ENCODE data around the gene GNAS-AS1.

The GNAS-AS1 gene

DNA sequence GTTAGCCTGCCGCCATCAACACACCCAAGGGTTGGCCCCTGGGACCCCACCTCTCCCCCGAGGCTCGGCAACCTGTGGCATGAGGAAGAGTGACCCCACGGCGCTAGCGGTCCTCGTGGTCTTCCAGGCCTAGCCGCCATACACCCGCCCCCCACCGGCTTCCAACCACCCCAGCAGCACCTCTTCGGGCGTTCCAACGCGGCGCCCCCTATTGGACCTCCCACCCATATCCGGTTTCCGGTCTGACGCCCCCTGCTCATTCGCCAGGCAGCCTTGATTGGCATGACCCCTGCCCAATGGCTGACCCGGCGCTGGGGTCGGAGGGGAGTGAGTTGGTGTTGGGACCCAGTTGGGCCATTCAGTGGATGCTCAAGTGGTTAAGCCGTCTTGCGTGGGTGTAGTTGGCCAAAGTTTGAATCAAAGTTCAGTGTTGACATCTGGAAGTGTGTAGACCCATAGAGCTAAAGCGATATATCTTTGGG lies at the start of gene GNAS-AS1:
Gene GNAS-AS1, minus strand, starts transcription at position 210 of the 482 bp plus-strand sequence.
- no peak for DNase-seq

DNA sequence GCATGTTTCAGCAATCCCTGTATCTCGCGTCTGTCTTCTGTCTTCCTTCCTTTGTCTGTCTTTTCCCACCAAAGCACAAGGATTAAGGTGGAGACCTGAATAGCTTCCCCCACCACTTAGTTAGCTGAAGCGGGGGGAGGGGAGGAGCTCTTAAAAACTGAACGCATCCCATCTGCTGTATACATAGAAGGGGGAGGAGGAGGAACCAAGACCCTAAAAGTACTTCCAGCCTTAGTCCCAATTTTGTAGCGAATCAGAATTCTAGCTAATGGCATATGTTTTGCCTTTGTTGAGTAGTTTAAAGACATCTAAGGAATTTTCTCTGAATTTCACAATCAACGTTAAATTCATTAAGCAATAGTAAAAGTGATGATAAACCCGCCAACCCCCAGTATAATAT lies 49.7 kb upstream of the GNAS-AS1 start:
- peak; percentile 81 for DNase-seq

DNA sequence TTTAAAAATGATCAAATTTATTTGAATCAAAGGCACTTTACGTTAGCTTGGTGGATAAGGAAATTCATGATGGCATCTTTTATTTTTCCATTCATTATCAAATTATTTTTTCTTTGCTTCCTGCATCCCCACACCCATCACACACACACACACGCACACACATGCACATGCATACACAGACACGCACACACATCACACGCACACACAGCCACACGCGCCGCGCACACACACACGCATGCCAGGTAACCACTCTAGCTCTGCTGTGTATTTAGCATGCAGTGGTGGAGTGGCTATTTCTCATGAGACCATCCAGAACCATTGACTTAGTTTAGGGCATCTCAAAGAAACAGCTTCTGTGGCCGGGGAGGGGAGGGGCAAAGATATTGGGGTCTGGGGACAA lies 48.8 kb upstream of the GNAS-AS1 start:
- DNase-seq, result no peak

DNA sequence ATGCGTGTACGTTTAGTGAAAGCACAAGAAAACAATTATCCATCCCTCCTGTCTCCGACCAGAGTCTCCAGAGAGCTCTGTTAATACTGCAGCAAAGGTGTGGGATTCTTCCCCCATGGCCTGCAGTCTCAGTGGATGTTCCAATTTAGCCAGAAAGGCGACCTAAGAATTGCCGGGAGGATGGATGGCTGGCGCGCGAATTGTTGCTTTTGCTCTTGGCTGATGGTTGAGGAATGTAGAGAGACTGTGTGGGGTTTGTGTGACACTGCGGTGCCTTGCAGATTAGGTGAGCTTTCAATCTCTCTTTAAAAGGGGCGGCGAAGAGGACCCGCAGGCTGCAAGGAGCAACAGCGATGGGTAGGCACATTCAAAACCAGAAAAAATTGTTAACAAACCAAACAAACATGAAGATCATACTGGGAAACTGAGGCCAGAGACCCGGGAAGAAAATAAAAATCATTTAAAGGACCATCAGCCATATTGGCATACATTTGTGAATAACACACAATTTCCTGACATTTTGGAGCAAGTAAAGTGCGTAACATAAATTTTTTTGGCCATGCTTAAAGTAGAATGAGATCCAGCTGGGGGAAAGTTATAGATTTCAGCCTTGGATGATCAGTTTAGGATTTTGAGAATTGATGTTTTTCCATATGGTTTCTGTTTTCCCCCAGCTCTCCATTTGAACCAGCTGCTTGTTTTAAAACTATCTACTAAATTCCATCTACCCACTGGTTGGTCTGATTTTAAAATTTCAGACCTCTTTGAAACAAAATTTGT lies 48.1 kb upstream of the GNAS-AS1 start:
- no peak for DNase-seq

DNA sequence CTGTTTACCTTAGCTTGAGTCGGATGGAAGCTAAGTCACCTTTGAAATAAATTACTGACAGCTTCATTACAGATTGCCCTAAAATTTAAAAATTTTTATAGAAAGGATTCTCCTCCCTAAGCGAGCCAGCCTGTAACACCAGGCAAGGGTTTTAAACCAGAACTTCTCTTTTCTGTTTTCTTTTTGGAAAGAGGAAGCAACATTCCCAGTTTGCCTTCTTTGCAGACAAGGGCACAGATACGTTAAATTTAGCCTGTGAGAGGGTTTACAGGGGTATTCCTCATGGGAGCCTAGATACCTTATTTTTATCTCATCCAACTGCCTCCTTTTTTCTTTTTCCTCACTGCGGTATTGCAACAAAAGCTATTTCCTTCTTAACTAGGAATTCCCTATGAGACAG lies 46.8 kb upstream of the GNAS-AS1 start:
- no peak for DNase-seq

DNA sequence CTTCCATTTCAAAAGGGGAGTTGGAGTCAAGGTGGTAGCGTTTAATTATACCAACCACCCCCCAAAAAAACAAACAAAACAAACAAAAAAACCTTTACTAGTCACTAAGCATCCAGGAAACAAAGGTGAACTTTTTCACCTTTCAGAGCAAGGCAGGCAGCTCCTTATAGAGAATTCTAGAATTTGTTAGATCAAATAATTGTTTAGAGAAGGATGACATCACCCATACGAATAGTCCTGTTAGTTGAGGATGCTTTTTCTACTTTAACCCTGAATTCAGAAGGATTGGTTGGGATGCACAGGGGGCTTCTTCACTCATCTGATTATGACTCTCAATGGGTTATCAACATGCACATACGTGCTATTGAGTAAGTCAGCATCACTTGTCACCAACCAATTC lies 46.1 kb upstream of the GNAS-AS1 start:
- no peak for DNase-seq

DNA sequence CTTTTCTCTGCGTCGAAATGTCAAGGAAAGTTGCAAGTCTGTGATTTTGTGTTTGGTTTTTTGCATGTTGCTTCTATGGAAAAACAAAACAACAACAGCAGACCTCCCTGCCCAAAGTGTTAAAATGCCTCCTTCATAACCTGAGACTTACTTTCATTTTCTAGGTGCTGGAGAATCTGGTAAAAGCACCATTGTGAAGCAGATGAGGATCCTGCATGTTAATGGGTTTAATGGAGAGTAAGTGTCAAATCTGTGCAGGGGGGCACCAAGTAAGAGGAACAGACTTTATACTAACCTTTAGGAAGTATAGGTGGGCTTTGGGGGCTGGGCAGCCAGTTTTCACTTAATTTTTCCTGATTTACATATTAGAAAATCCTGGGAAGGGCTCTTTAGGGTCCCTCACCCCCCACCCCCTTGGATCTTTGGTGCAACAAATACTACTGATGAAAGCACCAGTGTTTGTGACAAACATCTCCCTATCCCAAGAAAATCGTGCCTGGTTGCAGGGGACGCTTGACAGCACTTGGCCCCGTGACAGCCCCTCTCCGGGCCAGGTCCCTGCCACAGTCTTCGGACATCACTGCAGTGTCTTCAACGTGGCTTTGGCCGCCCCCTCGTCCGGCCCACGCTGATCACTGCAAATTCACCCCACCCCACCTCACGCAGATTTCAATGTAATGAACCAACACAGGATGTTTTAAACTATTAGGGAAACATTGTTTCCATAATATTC lies 44.9 kb upstream of the GNAS-AS1 start:
- no peak for DNase-seq

DNA sequence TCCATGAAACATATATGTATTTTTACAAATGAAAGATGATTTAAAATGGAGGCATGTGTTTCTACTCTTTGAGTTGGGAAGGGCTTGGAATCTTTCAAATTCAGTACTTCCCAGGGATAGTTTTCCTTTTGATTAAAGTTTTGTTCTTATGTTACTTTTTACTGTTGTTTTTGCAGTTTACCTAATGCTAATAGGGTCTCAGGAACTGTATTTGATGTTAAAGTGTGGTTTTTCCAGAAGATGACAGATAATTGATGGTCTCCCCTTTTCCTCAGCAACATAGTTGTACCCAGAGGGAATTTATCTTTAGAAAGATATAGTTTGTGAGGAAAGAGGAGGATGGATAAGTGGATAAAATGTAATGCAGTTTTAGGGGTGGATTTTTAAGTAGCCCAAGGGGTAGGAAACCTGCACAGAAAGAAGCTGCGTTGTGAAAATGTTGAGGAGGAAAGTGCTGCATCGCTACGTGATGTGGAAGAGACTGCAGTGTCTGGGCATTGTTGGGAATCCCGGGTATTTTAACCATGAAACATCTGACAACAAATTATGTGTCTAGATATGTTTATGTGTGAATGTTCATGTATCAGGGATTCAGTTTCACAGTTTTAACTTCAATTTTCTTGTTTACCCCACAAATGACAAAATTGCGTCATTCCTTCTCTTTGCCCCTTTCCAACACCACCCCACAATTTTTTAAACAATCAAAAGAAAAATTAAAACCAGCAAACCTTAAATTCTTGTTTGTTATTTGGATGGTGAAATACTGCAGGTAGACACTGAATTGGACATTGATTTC lies 44.1 kb upstream of the GNAS-AS1 start:
- DNase-seq, result no peak

DNA sequence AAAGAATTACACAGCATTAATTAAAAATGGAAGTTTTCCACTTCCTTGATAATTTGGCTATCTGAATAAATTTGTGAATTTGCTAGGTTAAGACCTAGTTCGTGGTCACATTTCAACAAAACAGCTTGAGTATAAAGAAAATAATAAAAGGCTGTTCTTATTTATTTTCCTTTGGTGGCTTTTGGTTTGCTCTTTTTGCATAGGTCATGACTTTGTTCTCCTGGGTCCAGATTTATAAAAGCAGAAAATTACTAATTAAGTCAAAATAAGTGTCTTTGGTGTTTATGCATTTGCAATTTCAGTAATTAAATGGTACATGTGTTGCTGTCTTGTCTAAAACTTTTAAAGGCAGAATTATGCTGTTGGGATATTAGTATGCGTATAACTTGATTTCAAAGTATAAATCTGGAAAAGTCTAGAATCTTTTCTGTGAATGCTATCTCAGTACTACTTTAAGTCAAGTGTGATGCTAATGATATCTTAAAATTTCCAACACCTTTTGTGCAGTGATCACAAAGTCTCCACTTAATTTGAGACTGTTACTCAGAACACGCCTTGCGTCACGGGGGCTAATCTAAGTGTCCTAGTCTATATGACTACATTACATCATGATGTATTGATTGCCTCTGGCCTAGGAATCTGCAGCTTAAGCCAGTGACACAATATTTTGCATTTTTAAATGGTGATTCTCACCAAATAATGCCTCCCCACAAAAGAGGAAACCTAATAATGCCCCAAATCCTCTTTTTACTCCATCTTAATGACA lies 42.8 kb upstream of the GNAS-AS1 start:
- no peak for DNase-seq

DNA sequence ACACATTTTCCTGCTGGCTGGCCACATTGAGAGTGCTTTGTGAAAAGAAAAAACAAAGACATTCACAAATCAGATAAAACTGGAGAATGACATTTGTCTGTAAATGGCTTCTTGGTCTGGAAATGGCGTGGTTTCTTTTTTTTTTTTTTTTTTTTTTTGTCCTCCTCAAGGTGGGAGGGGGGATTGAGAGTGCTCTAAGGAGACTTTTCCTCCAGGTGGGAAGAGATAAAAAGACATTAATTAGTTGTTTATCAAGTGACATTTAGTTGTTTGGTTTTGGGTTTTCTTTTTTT lies 42.2 kb upstream of the GNAS-AS1 start:
- no peak for DNase-seq

DNA sequence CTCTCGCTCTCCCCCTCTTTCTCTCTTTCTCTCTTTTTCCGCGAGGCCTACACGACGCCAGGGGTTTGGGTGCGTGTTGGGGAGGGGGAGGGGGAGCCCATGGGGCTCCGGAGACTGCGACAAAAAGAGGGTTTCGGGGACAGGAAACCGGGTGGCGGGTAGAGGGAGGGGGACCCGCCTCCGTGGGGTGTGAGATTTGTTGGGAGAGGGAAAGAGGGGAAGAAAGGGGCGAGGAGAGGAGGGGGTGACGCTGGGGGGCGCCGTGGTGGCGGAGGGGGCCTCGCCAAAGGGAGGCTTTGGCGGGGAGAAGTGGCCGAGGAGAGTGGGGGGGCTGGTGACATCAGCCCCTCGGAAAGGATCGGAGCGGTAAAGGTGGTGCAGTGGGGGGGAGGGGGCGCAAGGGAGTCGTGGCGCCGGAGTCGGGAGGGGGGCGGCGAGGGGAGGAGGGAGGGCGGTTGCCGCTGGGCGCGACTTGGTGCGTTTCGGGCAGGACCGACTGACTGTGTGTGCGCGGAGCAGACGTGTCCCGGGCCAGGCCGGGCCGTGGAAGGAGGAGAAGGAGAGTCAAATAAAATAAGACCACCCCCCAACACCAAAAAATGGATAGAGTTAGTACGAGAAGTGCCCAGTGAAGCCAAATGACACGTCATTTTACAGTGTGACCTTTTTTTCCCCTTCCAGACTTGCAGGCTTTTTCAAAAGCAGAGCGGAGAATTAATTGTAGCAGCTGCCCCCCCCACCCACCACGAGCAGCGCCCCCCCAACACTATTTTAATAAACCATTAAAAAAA lies 41.6 kb upstream of the GNAS-AS1 start:
- peak; percentile 46 for DNase-seq

DNA sequence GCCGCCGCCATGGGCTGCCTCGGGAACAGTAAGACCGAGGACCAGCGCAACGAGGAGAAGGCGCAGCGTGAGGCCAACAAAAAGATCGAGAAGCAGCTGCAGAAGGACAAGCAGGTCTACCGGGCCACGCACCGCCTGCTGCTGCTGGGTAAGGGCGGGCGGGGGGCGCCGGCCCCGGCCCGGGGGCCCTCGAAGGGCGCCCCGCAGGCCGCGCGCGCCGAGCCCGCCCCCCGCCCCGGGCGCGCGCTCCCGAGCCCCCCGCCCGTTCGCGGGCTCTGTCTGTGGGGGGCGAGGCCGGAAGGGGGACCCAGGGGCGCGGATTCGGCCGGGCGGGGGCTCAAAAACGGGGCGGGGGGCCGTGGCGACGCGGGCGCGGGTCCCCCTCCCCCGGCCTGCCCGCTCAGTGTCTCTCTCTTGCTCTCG lies 41.0 kb upstream of the GNAS-AS1 start:
- no peak for DNase-seq

DNA sequence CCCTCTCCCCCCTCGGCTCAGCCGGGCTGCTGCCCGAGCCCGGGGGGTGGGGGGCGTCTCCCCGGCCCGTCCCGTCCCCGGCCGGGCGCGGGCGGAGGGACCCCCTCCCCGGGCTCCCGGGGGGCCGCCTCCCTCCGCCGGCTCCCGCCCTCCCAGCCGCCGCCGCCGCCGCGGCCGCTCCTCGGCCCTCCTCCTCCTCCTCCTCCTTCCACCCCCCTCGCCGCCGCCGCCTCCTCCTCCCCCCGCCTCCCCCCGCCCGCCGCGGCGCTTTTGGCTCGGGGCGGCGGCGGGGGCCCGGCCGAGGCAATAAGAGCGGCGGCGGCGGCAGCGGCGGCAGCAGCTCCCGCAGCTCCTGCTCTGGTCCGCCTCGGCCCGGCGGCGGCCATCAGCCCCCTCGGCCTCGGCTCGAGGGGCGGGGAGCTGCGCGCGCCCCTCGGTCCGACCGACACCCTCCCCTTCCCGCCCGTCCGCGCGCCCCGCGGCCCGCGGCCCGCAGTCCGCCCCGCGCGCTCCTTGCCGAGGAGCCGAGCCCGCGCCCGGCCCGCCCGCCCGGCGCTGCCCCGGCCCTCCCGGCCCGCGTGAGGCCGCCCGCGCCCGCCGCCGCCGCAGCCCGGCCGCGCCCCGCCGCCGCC lies 40.5 kb upstream of the GNAS-AS1 start:
- no peak for DNase-seq

DNA sequence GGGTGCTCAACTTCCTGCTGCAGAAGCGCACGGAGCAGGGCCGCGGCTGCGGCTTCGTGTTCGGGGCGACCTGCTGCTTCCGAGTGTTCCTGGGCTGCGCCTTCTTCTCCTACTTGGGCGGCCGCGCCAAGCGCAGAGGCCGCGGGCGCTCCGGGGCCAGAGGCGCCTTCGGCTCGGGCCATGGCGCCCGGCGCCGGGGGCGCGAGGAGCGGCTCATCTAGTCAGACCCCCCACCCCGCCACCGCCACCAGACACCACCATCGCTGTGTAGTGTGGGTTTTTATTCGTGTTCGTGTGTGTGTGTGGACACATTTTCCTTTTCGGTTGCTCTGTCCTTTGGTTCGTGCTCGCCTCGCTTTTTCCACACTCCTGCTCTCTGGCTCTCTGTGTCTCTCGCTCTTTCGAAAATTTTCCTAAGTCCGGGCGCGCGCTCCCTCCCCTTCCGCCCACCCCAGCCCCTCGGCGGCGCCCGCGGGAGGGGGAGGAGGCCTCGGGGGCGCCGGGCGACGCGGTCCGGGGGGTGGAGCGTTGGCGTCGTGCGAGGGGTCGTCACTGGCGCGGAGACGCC lies 39.9 kb upstream of the GNAS-AS1 start:
- DNase-seq, result no peak

DNA sequence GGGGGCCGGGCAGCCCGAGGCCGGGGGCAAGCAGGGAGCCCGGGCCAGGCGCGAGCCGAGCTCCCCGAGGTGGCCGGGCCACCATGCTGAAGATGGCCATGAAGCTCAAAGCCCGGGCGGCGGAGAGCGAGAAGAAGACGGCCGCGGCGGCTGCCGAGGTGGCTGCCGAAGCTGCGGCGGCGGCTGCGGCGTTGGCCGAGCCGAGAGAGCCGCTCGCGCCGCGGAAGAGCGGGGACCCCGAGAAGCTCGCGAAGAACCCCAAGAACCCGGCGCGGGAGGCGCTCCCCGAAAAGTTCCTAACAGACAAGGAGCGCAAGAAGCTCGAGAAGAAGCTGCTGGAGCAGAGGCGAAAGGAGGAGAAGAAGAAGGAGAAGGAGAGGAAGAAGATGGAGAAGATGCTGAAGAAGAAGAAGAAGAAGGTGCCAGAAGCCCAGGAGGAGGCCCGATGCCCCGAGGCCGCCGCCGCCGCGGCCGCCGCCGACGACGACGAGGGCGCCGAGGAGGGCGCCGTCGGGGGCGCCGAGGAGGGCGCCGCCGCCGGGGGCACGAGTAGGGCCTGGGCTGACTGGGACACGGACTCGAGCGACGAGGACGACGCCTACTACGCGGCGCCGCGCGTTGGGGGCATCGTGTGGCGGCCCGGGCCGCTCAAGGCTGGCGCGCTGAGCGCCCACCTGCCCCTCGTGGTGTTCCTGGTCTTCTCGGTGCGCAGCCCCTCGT lies 39.3 kb upstream of the GNAS-AS1 start:
- DNase-seq, result no peak

DNA sequence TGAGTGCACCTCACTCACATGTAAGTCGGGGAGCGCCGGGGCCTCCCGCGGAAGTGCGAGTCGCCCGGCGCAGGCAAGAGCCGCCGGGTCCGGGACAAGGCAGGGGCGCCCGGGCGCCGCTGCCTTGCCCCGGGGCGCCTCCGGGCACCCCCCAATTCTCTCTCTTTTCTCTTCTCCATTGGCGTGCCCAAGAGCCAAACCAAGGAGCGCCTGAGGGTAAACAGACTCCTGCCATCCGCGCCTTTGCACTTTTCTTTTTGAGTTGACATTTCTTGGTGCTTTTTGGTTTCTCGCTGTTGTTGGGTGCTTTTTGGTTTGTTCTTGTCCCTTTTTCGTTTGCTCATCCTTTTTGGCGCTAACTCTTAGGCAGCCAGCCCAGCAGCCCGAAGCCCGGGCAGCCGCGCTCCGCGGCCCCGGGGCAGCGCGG lies 38.6 kb upstream of the GNAS-AS1 start:
- DNase-seq, result no peak

DNA sequence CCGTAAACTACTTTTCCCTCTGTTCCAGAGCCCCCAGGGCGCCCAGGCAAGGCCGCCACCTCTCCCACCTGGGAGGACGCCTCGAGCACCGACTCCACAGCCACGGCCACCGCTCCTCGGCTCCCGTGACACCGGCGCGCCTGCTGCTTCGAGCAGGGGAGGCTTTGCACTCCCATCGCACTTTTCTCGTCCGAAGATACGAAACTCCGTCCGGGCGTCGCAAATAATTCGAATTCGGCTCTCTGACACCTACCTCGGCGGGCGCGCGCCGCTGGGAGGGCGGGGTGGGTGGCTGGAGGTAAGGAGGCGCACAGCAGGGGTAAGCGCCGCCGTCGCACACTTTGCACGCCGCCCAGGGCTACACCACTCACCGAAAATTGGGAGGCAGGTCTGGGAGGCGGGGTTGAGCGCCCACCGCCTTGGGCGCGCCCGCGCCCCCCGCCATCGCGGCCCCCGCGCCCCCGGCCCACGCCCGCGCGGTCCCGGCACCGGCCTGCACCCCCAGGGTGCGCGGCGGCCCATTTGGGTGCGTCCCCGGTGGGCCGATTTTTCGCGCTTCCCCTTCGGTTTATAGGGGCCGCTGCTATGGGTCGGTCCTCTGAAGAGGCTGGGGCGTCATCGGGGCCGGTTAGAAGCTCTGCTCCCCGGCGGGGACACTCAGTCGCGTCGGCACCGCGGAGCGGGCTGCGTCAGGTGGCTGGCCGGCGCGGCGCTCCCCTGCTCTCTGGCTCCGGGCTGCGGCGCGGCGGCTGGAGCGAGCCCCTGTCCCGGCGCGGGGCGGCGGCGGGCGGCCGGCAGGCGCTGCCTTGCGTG lies 38.0 kb upstream of the GNAS-AS1 start:
- no peak for DNase-seq

DNA sequence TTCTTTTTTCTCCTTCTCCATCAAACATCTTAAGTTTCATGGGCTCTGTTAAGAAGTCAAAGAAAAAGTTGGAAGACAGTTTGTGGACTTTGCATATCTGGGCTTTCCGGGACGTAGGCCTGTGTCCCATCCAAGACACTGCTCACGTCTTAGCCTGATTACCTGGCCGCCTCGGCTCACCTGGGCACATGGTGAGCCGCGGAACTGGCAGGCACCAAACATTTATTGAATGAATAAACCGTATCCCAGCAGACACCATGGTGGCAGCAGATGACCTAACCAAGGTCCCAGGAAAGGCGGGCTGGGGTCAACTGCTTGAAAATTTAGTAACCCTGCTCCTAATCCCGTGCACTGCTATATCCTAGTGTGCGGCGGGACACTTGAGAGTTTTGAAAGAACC lies 37.4 kb upstream of the GNAS-AS1 start:
- no peak for DNase-seq

DNA sequence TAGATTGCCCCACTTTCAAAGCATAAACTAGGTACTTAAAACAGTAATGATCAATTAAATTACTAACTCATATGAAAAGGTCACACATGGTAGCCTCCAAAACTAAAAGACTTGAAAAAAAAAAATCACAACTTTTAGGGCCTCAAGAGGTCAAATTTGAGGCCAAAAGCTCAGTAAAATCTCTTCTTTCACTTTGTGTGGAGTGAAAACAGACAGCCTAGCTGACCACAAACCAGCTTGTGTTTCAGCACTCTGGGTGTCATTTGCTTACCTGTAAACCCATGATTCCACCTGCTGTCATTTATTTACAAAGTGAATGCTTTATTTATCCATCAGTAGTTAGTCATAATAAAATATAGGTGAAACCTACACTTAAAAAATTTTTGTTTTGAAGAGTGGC lies 35.8 kb upstream of the GNAS-AS1 start:
- no peak for DNase-seq

DNA sequence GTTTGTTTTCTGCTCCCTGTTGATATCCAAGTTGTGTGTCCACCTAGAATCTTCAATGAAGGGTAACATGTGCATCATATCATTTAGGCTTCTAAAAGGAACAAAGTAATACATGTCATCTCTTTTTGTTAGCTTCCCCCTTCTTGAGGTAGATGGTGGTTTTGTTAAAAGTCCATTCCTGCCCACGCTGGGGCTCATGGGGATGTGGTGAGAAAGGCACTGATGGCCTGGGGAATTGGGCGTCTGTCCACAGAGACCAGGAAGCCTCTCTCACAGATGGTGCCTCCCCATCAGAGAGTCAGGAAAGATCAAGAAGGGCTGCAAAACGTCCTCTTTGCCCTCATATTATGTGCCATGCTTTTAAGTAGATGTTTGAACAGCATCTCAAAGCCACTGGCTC lies 34.3 kb upstream of the GNAS-AS1 start:
- no peak for DNase-seq

Measured in NCI-H524 treated with DMSO at 0.1 percent for 48 hours (cell line).